ENCODE results near the gene CFAP100.
A peak's percentile ranks its signal among the peaks of the same experiment; 100 is the strongest.

CFAP100 gene

DNA sequence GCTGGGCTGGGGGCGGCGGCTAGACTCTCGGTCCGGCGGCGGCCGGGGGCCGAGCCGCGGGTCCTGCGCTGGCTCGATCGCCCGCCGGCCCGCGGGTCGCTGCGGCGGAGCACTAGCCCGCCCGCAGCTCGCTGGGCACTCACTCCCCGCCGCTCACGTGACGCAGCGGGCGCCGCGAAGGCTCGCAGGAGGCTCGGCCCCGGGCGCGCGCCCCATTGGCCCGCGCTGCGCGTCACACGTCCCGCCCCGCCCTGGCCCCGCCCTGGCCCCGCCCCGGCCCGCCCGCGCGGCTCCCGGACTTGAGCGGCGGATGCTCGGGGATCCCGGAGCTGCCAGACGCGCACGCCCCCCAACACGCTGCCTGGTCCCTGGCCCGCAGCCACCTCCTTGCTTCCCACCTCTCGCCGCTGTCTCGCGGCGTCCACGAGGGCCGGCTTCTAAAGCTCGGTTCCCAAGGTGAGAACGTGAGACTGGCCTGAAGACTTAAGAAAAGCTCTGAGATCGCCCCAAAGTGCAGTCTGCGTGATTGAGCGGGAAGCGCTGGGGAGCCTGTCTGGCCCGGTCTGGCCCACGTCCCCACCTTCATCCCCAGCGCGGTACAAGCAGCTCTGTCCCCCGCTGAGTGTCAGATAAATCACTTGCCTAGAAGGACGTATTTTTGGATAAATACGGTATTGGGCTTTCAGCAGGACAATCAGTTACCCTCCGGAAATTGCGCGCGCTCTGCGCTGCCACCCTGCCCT is 37.2 kb upstream of the CFAP100 start, which contains the start of gene KLF15:
TSS of gene KLF15 (minus strand) at position 114 of the 743 bp plus-strand sequence. CDS start 4,486 bp downstream, outside the sequence.
- DNase-seq (ENCODE audit: low spot score), result peak; percentile 92

DNA sequence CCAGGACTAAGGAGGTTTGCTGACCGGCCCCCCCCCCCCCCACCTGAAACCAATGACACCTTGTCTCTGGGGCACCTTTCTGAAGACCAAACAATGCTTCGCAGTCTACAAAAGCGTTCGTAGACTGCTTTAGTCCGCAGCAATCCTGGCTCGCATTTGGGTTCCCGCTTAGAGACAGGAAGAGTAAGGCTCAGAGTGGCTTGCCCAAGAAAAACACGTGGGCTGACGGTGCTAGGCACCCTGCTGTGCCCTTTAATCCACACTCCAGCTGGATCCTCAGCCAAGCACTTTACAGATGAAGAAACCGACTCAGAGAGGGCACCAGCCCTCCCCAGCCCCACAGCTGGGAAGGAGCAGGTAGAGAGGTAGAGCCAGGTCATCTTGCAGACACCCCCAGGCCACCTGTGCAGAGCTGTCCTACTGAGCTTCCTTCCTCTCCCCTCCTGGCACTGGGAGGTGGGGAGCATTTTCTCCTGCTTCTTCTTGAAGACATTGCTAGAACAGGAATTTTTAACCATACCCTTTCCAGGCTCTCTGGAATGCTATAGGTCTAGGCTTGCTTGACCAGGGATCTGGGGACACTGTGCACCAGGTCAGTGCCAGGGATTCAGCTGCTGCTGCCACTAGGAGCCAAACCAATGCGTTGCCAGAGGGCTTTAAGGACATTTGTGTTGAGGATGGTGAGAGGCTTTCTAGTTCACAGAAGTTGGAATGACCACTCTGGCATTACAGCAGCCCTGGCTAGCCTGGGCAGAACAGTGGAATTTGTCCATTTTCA is 36.5 kb upstream of the CFAP100 start:
- DNase-seq (ENCODE audit: low spot score), result no peak

DNA sequence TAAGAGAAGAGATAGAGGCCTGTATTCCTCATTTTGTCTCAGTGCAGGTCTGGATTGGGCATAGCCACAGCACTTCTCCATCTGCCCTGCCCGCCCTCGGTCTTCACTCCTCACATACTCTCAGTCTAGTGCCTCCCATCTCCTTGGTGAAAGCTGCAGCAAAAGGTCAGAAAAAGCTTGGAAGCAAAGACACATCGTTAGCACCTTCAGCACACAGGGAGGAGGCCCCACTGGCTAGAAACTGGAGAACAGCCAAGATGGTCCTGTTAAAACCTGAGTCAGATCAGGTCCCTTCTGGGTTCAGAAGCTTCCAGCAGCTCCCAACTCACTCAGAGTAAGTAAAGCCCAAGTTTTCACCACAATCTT is 35.9 kb upstream of the CFAP100 start:
- DNase-seq (ENCODE audit: low spot score), result no peak

DNA sequence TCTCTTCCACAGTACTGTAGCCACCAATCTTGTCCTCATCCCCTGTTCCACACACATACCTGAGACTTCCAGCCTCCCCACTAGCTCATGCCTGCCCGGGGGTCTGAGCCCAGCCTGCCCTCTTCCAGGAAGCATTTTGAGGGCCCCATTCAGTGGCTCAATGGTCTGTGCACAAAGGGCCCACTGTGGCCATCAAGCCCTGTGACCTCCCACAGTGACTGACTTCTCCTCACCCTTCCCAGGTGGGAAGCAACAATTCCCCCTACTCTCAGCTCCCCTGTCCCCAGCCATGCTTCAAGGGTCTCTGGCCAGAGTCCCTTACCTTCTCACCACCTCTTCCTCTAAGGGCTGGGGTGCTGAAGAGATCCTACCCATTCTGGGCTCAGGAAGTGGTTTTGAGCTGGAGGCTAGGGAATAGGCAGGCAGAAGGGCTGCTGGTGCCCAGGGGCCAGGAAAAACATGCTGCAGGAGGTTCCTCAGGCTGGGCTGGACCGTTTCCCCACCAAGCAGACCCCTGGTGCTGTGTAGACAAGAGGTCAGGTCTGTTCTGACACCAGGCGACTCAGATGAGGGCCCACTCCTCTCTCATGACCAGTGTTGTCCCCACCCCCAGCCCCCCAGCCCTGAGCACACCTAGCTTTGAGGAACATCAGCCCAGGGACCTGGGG is 34.5 kb upstream of the CFAP100 start:
- DNase-seq (ENCODE audit: low spot score), result no peak

DNA sequence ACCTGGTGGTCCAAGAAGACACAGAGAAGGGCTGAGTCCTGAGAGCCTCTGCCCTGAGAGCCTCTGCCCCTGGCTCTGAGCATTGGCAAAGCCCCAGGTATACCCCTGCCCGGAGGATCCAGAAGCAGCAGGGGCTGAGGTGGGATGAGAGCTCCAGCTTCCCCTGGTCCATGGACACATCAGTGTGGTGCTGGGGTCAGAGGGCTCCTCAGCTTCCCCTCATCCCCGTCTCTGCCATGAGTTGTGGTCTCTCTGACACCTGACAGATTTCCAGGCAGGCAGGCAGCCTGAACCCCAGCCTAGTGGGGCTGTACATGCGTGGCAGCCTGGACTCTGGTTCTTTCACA is 34.0 kb upstream of the CFAP100 start:
- DNase-seq (ENCODE audit: low spot score), result no peak

DNA sequence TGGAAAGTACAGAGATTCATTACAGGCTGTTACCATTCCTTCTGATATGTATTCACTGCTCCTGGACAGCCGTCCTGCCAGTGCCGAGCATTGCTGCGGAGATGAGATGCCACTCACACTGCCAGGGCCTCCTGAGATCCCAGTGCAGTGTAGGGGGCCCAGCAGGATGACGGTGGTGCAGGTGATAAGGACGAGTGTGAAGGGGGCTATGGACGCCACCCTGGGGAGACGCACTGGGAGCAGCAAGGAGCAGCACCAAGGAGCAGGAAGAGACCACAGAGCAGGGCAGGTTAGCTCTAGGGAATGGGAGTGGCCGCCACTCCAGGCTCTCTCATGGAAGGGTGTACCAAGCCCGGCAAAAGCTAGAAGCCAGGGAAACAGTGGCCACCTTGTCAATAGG is 33.5 kb upstream of the CFAP100 start:
- DNase-seq (ENCODE audit: low spot score), result no peak

DNA sequence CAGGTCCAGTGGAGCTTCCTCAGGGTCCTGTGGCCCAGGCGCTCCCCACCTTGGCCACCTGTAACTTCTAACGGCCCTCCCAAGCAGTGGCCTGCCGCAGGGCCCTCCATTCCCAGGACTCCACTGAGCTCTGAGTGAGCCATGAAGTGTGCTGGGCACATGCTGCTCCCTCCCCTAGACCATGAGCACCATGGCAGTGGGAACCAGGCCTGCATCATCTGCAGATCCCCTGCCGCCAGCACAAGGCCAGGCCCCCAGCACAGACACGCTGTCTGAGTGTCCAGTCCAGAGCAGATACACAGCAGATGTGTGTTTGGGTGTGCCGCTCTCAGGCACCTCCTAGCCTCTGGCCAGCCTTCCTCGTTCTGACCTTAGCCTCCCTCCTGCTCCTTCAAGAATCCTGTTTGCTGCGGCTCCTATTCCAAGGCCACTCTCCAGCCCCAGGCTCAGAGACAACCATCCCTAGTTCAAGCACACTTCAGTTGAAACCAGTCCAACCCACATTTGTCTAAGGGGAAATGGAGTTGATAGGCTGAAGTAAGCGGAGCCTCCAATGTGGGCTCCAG is 30.5 kb upstream of the CFAP100 start:
- DNase-seq (ENCODE audit: low spot score), result no peak

DNA sequence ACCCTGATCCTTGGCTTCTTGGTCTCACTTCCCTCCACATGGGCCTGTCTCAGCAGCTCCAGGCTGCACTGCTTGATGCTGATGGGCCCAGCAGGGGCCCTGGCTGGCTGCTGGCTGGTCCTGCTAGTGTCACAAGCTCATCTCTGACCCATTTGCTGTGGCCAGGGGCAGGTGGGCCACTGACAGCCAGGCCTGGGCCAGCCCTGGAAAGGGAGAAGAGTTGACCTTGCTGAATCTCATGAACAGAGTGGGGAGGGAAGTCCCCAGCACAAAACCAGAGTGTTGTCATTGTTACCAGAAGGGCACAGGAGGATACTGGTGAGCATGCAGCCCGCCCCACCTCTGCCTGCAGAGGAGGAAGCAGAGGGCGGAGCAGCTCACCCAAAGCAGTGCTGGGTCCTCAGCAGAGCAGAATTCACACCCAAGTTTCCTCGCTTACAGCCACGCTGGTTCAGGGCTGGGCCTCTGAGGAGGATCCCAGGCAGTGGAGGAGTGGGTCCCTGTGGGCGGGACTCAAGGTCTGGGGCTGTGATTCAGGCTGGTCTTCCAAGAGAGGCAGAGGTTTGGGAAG is 29.9 kb upstream of the CFAP100 start:
- DNase-seq (ENCODE audit: low spot score), result no peak

DNA sequence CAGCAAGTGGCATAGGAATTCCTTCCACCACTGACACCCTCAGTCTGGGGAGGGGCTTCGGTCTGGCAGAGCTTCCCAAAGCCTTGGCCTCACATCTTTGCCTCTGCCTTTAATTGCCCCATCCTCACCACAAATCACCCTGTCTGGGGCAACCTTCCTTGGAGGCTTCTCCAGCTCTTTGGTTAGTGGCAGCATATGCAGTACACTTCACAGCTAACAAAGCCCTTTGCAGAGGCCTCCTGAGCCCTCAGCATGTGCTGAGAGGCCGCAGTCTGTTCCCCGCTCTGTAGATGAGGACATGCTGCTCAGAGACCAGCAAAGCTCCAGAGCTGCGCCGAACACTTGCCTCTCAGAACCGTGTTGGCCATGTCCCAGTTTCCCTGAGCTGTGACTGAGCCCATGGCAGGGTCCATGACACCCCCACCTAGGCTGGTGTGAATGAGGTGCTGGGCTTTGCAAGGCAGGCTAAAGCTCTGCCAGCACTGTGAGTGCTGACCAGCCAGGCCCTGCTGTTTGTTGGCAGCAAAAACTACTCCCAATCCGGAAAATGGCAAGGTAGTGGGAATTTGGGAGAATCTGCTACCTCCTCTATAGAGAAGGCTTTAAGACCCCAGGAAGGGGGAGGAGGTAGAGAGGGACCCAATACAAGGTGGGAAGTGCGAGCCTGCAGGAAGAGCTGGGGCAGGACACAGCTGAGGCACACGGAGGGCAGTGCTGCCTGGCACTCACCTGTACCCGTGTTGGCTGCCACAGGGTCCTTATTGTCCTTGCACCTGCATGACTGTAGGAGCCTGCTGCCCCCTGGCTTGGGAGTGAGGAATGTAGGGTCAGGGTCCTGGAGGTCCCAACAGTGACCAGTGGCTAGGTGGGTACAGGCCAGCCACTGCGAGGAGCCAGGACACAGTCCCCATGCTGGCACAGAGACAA is 29.1 kb upstream of the CFAP100 start:
- DNase-seq (ENCODE audit: low spot score), result no peak

DNA sequence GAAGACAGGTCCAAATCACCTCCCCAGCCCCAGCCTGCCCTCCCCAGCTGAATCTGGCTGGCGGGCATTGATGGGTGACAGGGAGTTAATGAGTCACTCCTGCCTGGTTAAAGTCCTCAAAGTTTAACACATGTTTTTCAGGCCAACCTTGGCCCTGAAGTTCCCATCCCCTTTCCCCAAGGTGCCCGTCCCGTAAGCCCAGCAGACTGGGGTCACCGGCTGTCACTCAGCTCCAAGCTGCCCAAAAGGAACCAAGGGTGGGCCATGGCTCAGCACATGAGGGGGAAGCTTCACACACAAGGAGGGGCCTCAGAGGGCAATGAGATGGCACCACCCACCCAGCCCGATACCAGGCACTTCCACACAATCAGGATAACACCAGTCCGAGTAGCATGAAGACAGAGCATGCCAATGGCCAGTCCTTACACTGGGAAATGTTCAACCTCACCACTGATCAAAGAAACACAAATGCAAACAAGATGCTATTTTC is 27.3 kb upstream of the CFAP100 start:
- DNase-seq (ENCODE audit: low spot score), result no peak

DNA sequence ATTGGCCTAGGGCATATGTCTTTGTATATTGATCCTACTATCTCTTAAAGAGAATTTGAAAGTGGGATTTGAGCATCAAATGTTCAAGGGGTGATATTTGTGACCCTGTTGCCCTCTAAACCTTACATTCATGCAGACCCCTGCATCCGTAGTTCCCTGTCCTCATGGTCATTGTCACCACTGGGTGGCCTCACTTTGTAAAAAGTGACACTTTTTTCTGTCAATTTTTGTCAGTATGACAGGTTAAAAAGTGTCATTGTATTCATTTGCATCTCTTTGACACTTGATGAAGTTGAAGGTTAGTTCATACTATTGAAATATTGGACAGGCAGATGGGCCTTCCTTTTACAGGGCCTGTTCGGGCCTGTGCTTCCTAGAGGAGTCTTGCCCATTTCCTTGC is 25.2 kb upstream of the CFAP100 start:
- no peak for DNase-seq (ENCODE audit: low spot score)

DNA sequence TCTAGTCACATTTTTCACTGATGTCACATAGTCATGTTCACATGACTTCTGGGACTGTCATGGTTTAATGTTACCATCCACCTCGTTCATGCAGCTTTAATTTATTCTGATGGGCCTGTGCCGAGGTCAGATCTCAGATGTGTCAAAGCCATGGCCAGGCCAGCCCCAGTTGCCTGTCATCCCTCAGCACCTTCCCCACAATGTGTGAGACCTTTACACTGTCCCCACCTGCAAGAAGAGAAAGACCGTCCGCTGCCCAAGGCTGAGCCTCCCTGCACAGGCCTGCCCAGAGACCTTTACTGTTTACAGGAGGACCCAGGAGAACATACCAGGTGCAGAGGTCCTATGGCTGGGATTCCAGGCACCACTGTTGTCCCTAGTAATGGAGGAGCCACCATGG is 24.7 kb upstream of the CFAP100 start:
- DNase-seq (ENCODE audit: low spot score), result no peak

DNA sequence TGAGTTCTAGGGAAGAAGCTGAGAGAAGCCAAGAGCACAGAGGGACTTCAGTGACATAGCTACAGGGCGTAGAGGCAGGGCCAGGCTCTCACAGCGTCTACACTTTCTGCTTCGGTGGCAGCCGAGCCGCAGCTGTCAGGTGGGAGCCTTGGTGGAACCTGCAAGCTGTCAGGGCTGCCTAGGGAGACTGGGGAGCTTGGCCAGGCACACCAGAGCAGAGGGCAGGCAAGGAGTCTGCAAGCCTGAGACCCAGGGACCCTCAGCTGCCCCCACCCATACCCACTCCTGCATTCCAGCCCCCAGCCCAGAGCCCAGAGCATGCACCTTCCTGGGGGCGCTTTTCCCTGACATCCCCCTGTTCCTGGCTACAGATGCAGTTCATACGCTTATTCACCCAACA is 24.1 kb upstream of the CFAP100 start:
- DNase-seq (ENCODE audit: low spot score), result no peak

DNA sequence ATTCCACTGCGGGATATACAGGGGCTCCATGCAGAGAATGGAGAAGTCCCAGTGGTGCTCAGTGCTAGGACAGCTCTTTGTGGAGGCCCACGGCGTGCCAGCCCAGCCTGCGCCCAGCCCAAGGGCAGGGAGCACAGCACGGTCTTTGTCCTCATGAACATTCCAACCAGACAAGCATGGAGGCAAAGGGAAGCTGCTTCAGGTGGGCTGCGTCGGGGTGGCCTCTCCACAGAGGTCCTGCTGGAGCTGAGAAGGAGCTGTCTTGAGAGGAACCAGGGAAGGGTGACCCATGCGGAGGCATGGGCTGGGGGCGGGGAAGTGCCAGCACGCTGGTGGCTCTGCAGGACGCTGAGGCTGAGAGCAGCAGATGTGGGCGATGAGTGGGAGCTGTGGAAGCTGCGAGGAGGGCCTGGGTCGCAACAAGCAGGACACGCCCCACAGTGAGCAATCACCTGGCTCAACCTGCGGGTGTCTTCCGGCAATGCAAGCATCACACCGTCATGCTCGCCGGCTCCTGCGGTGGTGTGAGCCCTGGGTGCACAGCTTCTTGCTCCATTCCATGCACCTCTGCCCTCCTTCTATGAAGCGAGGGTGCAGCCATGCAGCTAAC is 23.5 kb upstream of the CFAP100 start:
- no peak for DNase-seq (ENCODE audit: low spot score)

DNA sequence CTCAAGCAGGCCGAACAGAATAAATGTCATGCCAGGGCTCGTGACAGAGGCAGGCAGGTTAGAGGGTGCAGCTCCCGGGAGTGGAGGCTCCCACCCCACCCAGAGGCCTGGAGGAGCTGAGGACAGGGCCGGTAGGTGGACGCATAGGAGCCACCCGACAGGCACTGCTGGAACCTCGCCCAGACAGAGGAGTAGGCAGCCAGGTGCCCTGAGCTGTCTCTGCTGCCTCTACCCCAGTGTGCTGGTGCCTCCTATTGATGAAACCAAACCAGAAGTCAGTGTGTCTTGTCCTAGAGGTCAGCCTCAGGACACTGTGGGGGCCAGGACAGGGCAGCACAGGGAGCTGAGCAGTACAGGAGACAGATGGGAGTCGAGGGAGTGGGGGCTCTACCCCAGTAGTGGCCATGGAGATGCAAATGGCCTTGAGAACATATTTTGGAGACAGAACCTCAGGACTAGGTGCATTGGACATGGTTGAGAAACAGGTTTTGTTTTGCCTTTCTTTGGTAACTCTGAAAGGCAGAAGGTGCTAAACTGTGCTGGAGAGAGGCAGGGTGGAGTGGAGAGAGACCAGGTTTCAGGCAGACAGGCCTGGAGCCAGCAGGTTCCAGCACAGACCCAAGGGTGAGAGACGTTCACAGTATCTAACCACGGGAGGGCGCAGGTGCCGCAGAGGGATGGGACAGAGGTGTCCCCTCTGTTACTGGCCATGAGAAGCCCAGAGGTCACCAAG is 22.1 kb upstream of the CFAP100 start:
- no peak for DNase-seq (ENCODE audit: low spot score)

DNA sequence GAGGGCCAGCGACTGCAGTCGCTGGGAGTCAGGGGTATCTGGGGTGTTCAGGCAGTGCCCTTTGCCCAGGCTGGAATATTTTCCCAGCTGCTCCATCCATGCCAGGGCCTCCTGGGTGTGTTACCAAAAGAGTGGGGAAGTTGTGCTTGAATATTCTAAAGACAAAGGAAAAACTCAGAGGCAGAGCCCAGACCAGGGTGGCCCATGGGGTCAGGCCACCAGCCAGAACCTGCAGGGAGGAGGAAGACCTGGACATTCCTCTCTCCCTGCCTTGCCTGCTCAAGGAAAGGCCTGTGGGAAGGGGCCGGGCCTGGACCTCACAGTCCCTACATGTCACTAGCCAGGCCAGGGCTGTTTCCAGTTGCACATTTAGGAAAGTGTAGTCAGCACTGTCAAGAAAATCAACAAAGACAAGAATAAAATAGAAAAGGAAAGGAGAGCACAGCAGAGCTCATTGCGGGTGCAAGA is 21.5 kb upstream of the CFAP100 start:
- no peak for DNase-seq (ENCODE audit: low spot score)

DNA sequence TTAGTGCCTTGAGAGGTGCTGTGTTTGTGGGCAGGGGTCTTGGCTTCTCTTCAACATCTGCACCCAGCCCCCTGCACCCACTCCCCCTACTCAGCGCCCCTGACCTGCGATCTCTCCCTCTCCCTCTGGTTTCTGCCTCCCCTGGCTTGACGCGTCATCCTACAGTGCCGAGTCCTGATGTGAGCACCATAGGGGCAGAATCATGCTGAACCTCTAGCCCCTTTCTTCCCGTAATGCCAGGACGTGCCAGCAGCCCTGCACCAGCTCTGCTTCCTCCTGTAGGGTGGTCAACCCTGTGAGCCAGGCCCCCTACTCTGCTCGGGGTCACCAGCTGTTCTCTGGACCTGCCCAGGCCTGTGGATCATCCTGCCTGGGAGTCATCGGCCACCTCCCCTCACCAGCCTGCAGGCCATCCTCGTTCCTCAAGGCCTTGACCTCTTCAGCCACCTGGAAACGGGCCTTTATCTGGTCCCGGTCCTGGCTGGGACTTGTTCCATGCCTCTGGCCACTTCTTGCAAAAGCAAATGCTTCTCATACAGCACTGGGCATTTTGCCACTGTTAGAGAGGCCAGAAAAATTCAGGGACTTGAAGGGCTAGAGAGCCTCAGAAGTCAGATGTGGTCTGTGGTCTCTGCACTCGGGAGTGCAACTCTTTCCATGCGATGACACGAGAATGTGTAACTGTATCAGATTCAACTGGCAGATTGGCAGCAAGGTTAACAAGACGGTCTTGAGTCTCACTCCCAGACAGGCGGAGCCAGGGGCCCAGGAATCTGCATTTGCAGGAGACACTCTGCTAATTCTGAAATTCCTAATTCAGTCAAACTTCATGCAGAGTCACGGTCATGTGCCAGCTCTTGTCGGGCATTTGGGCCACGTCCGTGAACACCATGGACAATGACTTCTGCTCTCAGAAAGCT is 20.8 kb upstream of the CFAP100 start:
- DNase-seq (ENCODE audit: low spot score), result no peak

DNA sequence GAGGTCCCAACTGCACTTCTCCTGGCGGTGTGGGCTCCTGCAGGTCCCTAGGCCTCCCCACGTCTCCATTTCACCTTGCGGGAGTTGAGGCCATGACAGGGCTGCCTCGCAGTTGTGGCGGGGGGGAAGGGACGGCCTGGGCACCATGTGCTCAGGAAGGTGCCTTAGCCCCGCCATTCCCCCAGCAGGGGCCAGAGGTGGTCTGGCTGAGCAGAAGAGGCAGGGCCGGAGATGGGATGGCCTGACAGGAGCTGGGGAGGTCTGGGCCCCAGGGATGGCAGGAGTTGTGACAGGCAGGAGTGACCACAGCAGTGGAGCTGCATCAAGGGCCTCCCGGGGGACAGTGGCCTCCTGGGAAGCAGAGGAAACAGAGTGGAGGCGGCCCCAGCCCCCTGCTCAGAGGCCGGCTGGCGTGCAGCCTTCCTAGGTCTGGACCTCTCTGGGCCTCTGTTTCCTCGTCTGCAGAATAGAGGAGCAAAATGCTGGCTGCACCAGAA is 18.8 kb upstream of the CFAP100 start:
- DNase-seq (ENCODE audit: low spot score), result no peak

DNA sequence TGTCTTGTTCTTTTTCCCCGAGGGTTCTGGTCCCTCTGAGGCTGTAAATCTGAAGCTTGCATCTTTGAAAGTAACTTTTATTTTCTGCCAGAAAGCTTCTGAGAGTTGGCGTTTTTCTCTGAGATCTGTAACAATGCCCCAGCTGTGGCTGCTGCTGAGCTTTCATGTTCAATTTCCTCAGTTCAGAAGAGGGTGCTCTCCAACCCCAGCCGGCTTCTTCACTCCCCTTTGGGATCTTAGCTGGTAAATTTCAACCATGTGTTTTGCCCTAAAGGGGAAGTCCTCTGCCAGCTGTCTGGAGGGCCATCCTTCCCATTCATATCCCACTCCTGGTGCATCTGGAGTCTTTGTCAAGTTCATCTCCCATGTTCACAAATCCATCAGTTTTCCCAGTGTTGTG is 18.3 kb upstream of the CFAP100 start:
- DNase-seq (ENCODE audit: low spot score), result no peak

All from COLO829 (cell line).